NCI-H1417 (cell line): ENCODE measurements around the gene JMJD1C.

Source experiments
- DNase-seq, 3 experiments: peaks; one replicate each; lab custom pipeline; 2025; lab: John Stamatoyannopoulos, UW

The JMJD1C gene

DNA sequence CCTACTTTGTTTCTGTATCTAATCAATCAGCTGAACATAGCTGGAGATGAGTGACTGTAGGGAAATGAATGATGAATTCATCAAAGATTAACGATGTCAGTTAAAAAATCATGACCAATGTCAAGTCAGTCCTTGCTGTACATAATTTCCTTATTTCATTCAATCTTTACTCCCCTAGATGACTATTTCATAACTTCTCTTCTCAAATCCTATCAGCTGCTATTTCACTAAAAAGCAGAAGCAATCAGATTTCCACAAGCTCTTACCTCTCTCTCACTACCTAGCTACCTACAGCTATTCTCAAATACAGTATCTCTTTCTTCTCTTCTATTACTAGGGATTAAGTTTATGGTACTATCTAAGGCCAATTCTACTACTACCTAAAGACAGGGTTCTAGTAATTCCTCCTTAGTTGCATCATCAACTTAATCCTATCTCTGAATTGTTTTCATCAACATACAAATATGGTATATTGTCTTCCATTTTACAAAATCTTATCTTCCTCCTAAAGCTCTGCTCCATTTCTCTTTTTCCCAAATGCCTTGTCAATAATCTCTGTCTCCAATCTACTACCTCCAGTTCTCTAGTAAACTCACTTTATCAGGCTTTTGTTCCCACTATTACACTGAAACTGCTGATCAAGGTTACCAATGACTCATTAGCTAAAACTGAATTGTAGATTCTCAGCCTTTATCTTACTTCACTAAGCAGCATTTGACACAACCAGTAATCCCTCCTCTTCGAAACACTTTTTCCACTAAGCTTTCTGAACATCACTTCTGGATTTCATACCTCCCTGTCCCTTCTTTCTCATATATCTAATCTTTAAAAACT, 28.4 kb downstream of the JMJD1C start:
- no peak for DNase-seq

DNA sequence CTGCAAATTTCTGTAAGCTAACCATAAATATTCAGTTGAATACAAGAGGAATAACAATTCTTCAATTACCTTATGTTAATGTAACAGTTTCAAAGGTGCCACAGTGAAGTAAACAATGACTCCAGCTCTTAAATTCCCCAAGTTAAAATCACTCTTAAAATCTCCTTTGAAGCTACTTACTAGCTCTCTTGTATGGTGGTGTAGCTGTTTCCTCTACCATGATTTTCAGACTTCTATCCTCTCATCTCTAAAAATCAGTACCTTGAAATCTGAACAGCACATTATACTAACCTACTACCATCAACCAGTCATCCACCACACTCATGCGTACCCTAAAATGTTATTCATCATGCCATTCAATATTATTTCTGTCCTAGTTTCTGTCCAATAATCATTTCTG, 29.6 kb downstream of the JMJD1C start:
- no peak for DNase-seq

DNA sequence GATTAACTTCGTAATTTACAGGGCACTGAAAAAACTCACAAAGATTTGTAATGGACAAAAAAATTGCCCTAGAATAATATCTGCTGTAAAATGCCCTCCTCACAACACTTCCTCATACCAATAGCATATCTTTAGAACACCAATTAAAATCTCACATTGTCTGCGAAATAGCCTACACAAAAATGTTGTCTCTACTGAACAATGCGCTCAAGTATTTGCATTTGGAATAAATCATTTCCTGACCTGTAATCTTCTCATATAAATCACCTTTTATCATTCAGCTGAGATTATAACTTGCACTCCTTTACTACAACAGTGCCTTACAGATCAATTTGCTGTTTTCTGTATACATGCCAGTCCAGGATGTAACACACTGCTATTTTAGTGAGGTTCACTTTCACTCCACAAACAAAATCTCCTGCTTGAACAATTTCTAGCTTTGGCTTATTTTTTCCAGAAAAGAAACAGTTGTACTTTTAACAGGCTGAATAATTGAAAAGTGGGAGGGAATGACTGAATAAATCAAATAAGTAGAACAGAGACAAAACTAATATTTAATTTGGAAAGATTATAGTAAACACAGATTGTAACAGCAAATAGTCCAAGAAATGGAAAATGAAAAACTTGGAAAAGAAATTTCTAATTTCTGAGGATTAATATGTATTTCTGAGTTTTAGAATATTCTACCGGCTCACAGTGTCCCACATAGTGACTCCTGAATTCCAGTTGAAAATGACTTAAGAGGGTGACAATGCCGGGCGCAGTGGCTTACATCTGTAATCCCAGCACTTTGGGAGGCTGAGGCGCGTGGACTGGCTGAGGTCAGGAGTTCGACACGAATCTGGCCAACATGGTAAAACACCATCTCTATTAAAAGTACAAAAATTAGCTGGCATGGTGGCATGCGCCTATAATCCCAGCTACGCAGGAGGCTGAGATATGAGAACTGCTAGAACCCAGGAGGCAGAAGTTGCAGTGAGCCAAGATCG, 30.6 kb downstream of the JMJD1C start:
- DNase-seq = peak in 1 of 3 experiments; percentile 27

DNA sequence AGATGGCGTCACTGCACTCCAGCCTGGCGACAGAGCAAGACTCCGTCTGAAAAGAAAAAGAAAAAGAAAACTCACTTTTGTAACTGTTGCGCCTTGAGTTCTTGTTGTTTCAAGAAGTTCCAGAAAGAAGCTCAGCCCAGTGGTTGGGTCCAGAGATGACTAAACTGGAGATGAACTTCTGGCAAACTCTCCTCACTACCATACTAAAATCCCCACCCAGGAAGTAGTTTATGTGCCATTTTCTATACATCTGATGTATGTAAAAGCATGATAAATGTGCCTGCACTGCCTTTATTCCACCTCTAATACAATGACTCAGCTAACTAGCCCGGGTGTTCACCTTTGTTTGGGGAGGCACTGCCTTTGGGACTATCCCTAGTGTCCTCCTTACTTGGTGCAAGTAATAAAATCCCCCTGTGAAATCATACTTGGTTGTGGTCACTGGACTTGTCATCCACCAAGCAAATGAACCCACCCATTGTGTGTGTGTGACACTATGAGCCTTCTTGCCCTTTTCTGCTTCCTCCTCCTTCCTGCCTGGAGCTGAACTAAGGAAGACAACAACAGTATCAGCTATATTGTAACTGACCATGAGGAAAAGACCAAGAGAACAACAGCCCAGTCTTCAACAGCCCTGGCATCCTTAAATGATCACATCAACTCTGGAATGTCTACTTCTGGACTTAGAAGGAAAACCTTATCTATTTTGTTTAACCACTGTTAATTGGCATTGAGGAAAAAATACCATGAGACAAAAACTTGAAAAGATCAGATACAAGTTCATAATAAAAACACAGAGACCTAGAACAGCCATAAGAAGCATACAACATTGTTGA, 33.6 kb downstream of the JMJD1C start:
- no peak for DNase-seq

DNA sequence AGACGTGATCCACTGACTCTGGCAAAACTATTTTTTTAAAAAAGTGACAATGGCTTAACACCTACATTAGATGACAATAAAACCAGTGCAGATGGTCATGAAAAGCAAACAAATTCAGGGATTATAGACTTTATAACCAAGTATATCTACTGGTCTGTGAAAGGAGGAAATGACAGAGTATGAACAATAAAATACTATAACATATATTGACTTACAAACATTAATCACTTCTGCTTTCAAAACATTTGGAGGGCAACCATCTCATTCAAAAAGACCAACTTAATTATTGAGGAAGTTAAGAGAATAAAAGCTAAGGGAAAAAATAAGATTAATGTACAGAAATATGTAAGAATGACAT, 34.8 kb downstream of the JMJD1C start:
- peak in 1 of 3 experiments; percentile 5 for DNase-seq

DNA sequence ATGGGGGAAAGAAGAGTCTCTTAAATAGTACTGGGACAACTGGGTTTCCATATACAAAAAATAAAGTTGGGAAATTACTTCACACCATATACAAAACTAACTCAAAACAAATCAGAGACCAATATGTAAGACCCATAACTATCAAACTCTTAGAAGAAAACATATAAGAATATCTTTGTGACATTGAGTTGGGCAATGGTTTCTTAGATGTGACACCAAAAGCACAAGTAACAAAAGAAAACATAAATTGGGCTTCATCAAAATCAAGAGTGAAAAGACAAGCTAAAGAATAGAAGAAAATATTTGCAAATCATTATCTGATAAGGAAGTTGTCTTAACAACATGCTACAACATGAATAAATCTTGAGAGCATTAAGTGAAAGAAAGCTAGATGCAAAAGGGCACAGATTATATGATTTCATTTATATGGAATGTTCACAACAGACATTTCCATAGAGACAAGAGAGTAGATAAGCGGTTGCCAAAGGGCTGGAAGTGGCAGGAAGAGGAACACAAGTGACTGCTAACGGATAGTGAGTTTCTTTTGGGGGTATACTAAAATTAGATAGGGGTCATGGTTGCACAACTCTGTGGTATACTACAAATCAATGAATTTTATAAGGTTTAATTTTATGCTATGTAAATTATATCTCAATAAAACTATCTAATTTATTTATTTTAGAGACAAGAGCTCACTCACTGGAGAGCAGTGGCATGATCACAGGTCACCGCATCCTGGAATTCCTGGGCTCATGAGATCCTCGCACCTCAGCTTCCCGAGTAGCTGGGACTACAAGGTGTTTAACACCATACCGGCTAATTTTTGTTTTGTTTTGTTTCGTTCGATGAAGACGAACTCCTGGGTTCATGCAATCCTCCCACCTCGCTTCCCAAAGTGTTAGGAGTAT, 35.4 kb downstream of the JMJD1C start:
- no peak for DNase-seq

DNA sequence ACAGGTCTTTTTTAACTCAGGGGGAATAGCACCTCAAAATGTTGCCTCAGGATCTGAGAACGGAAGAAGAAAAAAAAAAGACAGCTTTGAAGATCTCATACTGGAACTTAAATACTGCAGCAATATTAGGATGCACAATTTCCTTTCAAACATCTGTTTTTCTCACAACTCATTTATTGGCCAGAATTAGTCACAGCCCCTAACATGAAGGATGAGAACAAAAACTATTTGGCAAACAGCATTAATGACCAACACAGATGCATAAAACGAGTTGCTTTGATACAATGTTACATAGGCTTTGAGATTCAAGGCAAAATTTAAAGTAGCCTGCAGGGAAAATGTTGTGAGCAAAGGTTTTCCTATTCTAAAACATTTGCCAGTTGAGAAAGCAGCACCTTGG, 36.5 kb downstream of the JMJD1C start:
- no peak for DNase-seq

DNA sequence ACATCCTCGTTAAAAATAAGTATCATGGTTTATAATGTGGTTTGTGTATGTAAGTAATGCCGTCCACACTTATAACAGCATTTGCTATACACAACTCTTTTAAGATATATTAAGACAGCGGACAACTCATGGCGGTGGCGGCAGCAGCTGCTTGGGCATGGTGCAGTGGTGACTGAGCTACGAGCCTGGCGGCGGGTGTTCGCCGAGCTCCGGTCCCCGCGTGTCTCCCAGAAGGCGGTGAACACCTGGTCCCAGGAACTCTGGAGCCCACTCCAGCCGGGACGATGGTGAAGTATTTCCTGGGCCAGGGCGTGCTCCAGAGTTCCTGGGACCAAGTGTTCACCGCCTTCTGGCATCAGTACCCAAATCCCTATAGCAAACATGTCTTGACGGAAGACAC, 38.8 kb downstream of the JMJD1C start:
- DNase-seq = no peak

DNA sequence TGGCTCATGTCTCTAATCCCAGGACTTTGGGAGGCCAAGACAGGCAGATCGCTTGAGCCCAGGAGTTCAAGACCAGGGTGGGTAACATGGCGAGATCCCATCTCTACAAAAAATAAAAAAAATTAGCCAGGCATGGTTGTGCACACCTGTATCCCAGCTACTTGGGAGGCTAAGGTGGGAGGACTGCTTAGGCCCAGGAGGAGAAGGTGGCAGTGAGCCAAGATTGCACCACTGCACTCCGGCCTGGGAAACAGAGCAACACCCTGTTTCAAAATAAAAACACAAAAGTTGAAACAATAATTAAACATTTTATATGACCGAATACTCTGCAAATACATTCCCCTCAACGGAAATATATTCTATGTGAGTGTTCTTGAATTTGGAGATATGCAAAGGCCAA, 40.3 kb downstream of the JMJD1C start:
- DNase-seq = no peak

DNA sequence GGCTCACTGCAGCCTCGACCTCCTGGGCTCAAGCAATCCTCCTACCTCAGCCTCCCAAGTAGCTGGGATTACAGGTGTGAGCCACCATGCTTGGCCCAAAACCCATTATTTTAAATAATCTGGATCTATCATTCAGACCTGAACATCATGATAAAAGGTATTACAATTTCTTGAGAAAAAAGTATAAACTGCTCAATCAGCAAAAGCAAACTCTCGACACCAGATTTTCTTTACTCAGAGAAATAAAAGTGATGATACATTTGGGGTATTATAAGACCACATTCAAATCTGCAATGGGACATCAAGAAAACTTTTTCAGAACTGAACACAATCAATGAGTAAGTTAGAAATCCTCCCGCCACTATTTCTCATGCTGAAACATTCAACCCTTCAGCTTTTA, 41.2 kb downstream of the JMJD1C start:
- DNase-seq = no peak

DNA sequence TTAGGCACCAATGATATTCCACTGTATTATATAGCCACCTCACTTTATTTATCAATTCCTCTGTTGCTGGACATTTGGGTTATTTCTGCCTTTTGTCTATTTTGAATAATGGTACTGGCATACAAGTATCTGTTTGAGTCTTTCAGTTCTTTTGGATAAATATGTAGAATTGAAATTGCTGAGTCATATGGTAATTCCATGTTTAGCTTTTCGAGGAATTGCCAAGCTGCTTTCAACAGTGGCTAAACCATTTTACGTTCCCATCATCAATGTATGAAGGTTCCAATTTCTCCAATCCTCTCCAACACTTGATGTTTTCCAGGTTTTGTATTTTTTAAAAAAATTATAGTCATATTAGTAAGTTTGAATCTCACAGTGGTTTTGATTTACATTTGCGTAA, 42.3 kb downstream of the JMJD1C start:
- DNase-seq = no peak

DNA sequence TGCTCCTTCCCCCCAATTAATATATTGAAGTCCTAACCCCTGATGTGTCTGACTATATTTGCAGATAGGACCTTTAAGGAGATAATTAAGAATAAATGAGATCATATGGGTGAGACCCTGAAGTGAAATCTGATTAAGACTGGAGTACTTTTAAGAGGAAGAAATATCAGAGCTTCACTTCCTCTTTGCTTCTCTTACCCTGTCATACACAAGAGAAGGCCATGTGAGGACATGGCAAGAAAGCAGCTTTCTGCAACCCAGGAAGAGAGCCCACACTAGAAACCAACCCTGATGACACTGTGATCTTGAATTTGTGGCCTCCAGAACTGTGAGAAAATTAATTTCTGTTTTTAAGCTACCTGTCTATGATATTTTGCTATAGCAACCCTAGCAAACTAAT, 44.2 kb downstream of the JMJD1C start:
- DNase-seq = no peak

DNA sequence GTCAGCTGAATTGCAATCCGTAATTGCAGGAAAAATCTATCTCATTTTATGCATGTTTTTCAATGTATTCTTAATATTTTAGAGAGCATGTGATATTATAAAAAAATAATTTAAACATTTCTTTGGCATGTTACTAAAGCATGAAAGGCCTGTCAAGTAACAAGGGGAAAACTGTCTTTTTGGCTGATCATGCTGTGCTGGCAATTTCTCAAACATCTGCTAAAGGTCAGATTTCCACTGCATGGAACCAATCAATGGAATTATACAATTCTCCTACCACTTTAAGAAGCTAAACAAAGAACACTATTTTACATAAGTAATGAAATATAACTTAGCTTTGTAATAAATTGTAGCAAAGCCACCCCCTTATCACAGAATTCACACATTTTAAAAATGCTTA, 49.4 kb downstream of the JMJD1C start:
- no peak for DNase-seq

DNA sequence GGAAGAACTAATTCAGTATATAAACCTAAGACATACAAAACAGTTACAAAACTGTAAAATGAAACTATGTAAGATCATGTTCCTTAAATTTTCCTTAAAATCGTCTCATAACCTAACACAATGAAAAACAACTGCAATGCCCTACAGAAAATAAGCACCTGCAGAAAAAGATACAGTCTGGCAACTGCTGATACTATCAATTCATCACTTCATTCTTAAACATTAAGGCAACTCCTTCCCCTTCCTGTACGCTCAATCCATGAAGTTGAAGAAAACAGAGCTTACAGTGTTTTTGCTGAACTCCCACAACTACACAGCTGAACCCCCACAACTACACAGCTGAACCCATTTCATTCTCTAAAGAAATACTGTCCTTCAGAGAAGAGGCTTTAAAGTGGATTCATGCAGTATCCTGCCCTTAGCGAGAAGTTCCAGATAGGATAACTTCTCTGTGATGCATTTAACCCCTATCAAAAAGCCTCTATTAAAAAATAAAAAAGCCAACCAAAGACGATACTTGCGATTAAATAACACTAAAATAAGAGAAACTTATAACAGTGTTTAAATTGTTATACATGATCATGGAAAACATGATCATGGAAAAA, 50.0 kb downstream of the JMJD1C start:
- DNase-seq = no peak

DNA sequence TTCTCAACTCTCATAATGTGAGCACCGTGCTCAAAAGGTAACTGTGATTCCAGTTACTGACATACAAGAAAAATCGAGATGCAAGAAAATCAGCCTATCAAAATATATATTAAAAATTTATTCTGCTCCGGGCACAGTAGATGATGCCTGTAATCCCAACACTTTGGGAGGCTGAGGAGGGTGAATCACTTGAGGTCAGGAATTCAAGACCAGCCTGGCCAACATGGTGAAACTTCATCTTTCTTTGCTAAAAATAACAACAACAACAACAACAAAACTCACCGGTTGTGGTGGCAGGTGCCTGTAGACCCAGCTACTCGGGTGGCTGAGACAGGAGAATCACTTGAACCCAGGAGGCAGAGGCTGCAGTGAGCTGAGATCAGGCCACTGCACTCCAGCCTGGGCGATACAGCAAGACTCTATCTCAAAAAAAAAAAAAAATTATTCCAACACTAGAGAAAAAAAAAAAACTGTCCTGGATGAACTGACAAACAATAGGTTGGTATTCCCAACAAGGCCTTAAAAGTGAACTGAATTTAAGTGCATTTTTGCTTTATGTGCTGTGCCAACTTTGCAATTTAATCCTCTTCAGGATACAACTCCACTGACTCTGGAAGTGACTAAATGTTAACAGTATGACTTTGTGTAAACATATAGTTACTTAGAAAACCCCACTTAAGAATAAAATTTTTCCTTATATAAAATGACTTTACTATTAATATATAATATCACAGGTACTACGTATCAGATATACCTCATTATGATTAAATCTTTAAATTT, 51.1 kb downstream of the JMJD1C start:
- DNase-seq = no peak

DNA sequence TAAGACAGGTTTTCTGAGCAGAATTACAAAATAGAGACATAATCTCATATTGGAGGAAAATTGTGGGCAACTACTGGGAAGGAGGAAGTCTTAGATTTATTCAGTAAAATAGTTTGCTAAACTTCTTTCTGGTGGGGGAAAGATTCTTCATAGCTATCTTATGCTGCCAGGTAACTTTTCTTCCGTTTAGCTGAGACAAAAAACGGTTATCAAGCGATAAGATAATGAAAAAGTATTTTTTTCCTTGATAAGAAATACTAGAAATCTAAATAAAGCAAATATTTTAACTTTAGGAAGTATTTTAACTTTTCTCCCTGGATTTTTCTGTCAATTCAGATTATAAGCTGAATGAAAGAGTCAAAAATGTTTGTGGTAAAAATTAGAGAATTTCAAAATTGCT, 52.3 kb downstream of the JMJD1C start:
- DNase-seq = no peak

DNA sequence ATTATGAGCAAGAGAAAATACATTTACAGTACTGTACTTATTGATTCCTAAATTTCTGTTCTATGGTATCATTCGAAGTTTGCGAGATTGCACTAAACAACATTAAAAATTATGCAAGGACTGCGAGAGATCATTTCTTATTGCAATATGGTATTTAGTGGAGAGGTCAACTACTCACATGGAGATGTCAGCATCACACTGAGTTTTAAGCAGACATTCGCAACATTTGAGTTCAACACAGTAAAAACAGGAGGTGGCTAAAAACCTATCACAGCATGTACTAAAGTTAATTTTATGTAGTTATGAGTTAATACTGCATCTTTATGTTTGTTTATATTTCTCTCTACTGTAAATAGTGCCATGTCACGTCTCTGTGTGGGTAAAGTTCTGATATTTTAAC, 53.5 kb downstream of the JMJD1C start:
- DNase-seq = no peak

DNA sequence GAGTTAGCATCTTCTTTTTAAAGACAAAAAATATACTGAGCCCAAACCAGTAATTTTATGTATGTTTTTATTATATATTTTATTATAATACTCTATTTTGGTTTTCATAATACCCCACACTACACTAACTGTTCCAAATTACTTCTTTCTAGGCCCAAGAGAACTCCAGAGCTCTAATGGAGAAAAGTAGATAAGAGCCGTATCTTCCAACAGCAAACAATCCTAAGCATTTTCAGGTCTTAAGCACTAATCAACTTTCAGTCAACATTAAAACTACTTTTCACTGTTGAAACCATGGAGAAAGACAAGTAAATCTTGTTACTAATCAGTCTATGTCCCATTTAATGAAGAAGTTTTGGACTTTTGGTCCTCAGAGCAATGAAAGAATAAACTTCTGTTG, 55.1 kb downstream of the JMJD1C start:
- DNase-seq = no peak

DNA sequence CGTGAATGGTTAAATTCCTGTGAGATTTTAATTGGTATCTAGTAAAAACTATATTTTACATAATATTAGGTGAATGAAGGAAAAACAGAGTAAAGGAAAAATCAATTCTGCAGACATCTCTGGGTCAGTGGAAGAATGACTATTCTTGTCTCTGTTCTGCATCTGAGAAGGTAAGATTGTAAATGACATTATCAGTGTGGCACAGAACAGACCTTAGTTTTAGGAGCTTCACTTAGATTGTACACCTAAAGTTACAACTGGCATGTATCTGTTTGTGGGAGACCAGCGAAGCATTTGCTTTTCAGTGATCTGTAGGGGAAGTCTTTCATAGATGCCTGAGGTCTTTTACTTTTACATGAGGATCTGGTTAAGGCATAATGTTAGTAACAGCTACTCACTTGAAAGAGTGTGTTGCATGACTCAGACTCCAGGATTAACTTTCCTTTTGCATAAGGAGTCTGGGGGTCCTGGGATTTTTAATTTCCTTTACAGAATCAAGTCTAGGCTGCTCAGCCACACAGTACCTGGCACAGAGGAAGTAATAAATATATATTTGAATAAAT, 56.2 kb downstream of the JMJD1C start:
- DNase-seq = no peak
